WI38 (cell line): ENCODE measurements around the gene HLX.

Source experiments
- H3K4me3 ChIP-seq: 2 replicates; pipeline ENCODE4 v1.5.1; 2011; ENCODE audit warnings: low read depth, mild to moderate bottlenecking, control low read depth, low read length
- TF ChIP-seq, protein P1 (sequence below): IDR thresholded peaks from 2 replicates; pipeline ENCODE4 v1.5.1; 2012; ENCODE audit warnings: low read depth, mild to moderate bottlenecking, control low read depth, low read length

HLX gene

DNA sequence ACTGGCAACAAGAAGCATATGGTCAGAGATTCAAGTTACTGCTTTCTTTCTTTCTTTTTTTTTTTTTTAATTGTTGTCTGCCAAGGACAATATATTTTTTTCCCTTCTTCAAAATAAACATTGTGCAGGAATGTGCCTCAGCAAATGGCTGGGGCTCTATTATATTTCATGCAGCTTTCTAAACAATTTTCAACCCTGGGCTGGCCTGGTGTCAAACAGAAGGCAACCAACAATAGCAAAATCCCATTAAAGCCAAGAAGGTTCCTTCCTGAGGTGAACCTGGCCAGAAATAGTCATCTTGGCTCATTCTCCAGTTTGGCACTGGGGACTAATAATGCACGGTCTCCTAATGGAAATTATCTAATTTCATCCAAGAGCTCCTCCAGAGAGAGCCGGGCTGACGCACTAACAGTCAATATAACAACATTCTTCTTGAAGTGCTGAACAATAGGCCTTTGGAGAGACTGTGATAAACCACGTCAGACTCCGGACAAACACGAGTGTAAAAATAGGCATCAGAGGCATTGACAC, 35.7 kb upstream of the HLX start:
- TF ChIP-seq, protein P1, sequence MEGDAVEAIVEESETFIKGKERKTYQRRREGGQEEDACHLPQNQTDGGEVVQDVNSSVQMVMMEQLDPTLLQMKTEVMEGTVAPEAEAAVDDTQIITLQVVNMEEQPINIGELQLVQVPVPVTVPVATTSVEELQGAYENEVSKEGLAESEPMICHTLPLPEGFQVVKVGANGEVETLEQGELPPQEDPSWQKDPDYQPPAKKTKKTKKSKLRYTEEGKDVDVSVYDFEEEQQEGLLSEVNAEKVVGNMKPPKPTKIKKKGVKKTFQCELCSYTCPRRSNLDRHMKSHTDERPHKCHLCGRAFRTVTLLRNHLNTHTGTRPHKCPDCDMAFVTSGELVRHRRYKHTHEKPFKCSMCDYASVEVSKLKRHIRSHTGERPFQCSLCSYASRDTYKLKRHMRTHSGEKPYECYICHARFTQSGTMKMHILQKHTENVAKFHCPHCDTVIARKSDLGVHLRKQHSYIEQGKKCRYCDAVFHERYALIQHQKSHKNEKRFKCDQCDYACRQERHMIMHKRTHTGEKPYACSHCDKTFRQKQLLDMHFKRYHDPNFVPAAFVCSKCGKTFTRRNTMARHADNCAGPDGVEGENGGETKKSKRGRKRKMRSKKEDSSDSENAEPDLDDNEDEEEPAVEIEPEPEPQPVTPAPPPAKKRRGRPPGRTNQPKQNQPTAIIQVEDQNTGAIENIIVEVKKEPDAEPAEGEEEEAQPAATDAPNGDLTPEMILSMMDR = no peak

DNA sequence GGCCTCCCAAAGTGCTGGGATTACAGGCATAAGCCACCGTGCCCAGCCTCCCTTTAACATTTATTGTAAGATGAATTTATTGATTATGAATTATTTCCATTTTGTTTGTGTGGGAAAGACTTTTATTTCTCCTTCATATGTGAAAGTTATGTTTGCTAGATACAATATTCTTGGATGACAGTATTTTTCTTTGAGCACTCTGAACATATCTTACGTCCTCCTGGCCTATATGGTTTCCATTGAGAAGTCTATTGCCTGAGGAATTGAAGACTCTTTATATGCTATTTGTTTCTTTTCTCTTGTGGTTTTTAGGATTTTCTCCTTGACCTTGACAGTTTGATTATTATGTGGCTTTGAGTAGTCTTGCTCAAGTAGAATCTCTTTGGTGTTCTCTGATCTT, 26.8 kb upstream of the HLX start:
- TF ChIP-seq, protein P1 = no peak
- no peak overlapping the region for H3K4me3 ChIP-seq

More for the DNA sequence above, 35.7 kb upstream of the HLX start:
- H3K4me3 ChIP-seq = no peak overlapping the region

DNA sequence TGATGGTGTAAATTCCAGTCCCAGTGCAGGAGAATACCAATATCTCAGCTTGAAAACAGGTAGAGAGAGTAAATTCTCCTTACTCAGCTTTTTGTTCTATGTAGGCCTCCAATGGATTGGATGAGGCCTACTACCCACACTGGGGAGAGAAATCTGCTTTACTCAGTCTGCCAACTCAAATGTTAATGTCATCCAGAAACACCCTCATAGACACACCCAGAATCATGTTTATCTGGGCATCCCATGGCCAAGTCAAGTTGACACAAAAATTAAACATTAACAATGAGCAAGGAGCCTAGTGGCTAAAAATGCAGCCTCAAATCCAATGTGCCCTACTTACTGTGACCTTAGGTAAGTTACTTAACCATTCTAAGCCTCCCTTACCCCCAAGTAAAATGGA, 6.9 kb upstream of the HLX start:
- TF ChIP-seq, protein P1 = no peak
- no peak overlapping the region for H3K4me3 ChIP-seq

DNA sequence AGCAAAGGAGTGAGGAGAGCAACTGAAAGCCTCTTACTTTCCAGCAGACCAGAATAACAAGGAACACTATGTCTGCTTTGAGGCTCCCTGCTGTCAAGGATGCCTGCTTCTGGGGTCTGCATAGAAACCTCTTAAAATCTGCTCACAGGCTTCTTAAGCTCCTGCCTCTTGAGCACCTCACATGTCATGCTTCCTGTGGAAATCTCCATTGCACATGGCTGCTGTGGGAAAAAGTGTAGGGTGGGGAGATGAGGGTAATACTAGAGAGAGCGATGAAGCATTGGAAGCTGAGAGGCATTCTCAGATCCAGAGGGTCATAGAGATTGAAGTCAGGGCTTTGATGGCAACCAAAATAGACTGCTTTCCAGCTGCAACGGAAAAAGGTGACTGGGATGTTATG, 6.2 kb upstream of the HLX start:
- TF ChIP-seq, protein P1 = no peak
- no peak overlapping the region for H3K4me3 ChIP-seq

DNA sequence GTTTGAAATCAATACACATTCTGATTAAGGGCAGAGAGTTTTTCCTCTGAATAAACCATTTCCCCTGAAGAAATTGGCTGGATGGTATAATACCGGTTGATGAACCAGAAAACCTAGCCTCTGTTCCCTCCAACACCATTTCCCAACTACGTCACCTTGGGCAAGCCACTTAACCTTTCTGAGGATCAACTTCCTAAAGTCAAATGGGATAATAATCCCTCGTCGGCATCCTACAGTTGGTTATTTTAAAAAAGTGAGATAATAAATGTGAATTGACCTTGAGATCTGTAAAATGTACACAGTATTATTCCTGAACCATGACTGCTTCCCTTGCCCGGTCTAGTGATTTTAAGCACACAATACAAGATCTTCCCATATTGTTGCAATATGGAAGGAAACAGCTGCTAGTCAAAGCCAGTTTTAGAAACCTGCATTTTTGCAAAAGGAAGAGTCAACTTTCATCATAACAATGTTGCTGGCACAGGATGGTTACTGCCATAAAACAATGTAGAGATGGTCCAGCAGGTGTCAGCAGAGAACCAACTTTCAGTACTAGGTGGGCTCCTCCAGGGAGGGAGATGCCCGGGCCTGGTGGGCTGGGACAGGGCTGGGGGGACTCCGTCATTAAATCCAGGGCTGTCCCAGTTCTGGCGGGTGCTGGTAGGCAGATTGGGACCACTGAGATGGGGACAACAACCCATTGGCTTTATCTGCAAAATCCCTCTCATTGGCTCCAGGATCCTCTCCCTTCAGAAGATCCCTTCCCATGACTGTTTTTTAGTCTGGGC, 5.2 kb upstream of the HLX start:
- no peak overlapping the region for H3K4me3 ChIP-seq
- TF ChIP-seq, protein P1 = peak; percentile 57; the same call in 1 of the 2 replicates

DNA sequence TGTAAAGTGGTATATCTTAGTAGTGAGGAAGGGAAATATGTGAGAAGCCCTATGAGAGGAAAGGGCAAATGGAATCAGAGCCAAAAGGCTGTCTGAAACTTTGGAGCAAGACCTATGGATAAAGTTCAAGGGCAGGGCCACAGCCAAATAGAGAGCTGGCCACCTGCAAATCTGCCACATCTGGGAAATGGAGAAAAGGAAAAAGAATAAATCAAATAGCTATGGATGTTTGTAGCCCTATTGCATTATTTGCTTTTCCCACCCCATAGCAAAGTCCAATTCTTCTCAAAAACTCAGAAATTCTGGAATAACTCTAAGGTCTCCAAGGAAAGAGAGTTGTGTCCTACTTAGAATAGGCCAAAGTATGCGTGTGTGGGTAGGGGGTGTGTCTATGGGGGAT, 4.0 kb upstream of the HLX start:
- H3K4me3 ChIP-seq = no peak overlapping the region
- TF ChIP-seq, protein P1 = no peak
